Hematopoietic multipotent progenitor cell treated with erythropoietin and hydrocortisone succinate and interleukin-3 and kit ligand, for 17 days (in vitro differentiated cells): ENCODE results near the gene LILRA2.
"Not testable (repeated sequence)": the region's sequence is repeated elsewhere in the genome, so short reads cannot be mapped to it uniquely, and the experiment has no call there.

Experiments used
- DNase-seq: peaks from one replicate; pipeline ENCODE4 v3.0.0-alpha.2; 2015; ENCODE audit warnings: low spot score

LILRA2 gene

GRCh38 chr19:54609356-54609791 is 35.8 kb downstream of the LILRA2 start:
- DNase-seq = no peak

DNA sequence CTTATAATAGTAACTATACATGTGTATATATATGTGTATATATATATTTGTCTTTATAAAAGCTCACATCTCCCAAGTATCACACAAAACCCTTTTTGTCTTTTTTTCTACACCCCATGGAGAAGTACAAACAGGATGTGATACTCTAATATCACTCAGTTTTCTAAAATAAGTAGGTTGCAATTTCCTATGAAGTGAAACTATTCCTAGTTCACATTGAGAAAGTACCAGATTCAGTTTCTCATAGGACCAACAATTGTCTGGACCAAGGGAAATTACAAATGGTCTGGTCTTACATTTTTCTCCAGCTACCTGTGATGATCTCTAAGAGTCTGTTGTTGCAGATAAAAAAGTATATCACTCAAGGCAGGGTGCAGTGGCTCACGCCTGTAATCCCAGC is 38.8 kb downstream of the LILRA2 start:
- DNase-seq = no peak

- no peak for DNase-seq
These were observed 41.1 kb downstream of the LILRA2 start for GRCh38 chr19:54614726-54615125.

GRCh38 chr19:54616057-54616456 is 42.5 kb downstream of the LILRA2 start:
- no peak for DNase-seq

DNA sequence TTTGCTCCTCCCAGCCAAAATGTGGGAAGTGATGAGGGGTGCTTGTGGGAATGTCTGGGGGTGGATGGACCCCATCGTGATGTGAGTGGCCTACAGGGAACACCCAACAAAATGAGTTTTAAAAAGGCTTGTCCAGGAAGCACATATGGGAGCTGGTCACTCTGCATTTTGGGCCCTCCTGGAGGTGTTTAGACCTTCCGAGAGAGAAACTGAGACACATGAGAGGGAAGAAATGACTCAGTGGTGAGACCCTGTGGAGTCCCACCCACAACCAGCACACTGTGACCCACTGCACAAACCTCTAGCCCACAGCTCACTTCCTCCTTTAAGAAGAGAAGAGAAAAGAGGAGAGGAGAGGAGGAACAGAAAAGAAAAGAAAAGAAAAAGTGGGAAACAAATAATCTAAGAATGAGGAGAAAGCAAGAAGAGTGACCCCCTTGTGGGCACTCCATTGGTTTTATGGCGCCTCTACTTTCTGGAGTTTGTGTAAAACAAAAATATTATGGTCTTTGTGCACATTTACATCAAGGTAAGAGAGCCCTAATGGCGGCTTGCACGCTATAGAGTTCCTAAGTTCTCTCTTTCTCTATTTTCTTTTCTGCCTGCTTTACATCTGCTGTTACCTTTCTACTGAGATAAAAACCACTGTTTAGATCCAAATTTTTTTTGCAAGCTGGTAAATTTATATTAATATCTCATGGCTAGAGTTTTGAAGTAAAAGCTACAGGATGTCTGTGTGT is 43.4 kb downstream of the LILRA2 start:
- DNase-seq = no peak

DNA sequence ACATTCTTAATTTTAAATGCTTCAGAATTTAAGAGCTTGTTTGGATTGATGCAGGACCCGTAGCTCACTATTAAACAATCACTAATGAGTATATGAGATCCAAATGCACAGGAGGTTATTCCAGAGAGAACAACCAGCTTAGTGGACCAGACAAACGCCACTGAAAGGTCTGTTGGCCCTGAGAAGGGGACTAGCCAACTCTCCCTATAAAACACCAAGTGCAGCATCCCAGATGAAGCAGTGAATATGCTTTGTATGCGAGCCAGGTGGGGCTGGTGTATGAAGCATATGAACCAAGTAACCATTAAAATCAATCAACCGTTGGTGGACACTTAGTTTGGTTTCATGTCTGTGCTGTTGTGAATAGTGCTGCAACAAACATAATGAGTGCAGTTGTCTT is 46.9 kb downstream of the LILRA2 start:
- DNase-seq = no peak

DNA sequence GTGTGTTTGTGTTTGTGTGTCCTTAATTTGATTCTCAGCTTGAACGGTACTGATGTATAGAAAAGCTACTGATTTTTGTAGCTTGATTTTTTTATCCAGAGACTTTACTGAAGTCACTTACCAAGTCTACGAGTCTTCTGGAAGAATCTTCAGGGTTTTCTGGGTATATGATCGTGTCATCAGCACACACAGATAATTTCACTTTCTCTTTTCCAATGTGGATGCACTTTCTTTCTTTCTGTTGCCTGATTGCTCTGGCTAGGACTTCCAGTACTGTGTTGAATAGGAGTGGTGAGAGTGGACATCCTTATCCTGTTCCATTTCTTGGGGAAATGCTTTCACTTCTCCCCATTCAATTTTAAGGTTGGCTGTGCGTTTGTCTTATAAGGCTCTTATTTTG is 48.8 kb downstream of the LILRA2 start:
- no peak for DNase-seq

GRCh38 chr19:54624234-54624633 is 50.6 kb downstream of the LILRA2 start:
- DNase-seq = not testable (repeated sequence)

GRCh38 chr19:54624934-54625730 is 51.5 kb downstream of the LILRA2 start:
- not testable (repeated sequence) for DNase-seq

GRCh38 chr19:54626757-54627156 is 53.2 kb downstream of the LILRA2 start:
- DNase-seq = no peak

GRCh38 chr19:54627912-54628311 is 54.3 kb downstream of the LILRA2 start:
- not testable (repeated sequence) for DNase-seq

GRCh38 chr19:54630262-54630661 is 56.7 kb downstream of the LILRA2 start, which contains the start of gene LILRB1:
Gene LILRB1, plus strand, starts transcription at chr19:54630484. Its CDS starts 590 bp downstream, at chr19:54631074.
- DNase-seq = not testable (repeated sequence)

- no peak for DNase-seq
These were observed 57.2 kb downstream of the LILRA2 start for GRCh38 chr19:54630782-54631181.

DNA sequence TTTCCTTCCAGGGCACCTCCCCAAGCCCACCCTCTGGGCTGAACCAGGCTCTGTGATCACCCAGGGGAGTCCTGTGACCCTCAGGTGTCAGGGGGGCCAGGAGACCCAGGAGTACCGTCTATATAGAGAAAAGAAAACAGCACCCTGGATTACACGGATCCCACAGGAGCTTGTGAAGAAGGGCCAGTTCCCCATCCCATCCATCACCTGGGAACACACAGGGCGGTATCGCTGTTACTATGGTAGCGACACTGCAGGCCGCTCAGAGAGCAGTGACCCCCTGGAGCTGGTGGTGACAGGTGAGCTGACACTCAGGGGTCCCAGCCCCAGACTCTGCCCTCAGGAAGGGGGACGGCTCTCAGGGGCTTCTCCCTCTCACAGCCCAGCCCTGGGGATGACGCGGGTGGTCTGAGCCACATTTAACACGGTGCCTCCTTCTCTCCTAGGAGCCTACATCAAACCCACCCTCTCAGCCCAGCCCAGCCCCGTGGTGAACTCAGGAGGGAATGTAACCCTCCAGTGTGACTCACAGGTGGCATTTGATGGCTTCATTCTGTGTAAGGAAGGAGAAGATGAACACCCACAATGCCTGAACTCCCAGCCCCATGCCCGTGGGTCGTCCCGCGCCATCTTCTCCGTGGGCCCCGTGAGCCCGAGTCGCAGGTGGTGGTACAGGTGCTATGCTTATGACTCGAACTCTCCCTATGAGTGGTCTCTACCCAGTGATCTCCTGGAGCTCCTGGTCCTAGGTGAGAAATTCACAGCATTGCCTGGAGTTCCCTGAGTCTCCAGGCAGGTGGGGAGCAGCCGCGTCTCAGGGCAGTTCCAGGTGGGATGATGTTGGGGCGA is 58.1 kb downstream of the LILRA2 start:
- not testable (repeated sequence) for DNase-seq

- not testable (repeated sequence) for DNase-seq
These were observed 58.9 kb downstream of the LILRA2 start for GRCh38 chr19:54632517-54632916.

DNA sequence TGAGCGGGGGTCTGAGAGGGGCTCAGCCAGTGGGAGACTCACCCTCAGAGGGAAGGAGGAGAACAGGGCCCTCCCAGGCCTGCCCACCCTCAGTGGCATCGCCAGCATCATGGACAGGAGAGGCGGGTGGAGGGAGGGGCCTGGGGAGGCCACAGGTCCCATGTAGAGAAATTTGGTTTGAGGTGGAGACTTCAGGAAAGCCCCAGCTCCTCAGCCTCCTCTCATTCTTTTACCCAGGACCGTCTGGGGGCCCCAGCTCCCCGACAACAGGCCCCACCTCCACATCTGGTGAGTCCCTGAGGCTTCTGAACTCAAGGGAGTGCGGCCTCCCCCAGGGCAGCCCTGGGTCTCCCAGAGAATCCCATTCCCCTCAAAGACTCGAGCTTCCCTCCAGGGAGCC is 59.8 kb downstream of the LILRA2 start:
- DNase-seq = no peak

- DNase-seq = not testable (repeated sequence)
These were observed 62.5 kb downstream of the LILRA2 start for GRCh38 chr19:54636081-54636480.

DNA sequence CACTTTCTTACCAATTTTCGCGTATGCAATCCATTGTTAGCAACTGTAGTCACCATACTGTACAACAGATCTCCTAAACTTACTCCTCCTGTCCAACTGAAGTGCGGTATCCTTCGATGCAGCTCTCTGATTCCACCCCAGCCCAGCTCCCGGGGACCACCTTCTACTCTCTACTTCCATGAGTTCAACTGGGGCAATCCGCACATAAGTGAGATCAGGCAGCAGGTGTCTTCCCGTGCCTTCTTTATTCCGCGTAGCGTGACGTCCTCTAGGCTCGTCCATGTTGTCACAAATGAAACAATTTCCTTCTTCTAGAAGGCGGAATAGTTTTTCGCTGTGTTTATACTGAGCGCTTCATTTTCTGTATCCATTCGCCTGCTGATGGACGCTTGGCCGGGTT is 65.1 kb downstream of the LILRA2 start:
- DNase-seq = no peak
